LNCAP (cell line): ENCODE results near the gene SUGT1.

Source experiments
- CTCF ChIP-seq: fragments of 450-650 bp; IDR thresholded peaks from 2 replicates; pipeline ENCODE4 v1.5.1; 2017; ENCODE audit warnings: mild to moderate bottlenecking

The SUGT1 gene

GRCh38 chr13:52642131-52642530 lies 10.5 kb upstream of the SUGT1 start, which contains the start of gene HNRNPA1L2:
HNRNPA1L2 (plus strand) TSS chr13:52642431; CDS start chr13:52642493, 62 bp downstream.
- TF ChIP-seq CTCF, result no peak

- no peak for TF ChIP-seq CTCF
These were observed 8.5 kb upstream of the SUGT1 start for GRCh38 chr13:52644108-52644507.

GRCh38 chr13:52646967-52647366 lies 5.7 kb upstream of the SUGT1 start:
- no peak for TF ChIP-seq CTCF

GRCh38 chr13:52650731-52651130 lies 1.9 kb upstream of the SUGT1 start:
- no peak for TF ChIP-seq CTCF

GRCh38 chr13:52651897-52652195 lies 790 bp upstream of the SUGT1 start:
- no peak for TF ChIP-seq CTCF

- no peak for TF ChIP-seq CTCF
These were observed 306 bp downstream of the SUGT1 start for GRCh38 chr13:52652980-52653303.

- TF ChIP-seq CTCF, result no peak
These were observed 6.7 kb downstream of the SUGT1 start for GRCh38 chr13:52659340-52659739.

GRCh38 chr13:52664272-52664671 lies 11.6 kb downstream of the SUGT1 start:
- no peak for TF ChIP-seq CTCF
